ENCODE results near the gene USP24.

USP24 gene

DNA sequence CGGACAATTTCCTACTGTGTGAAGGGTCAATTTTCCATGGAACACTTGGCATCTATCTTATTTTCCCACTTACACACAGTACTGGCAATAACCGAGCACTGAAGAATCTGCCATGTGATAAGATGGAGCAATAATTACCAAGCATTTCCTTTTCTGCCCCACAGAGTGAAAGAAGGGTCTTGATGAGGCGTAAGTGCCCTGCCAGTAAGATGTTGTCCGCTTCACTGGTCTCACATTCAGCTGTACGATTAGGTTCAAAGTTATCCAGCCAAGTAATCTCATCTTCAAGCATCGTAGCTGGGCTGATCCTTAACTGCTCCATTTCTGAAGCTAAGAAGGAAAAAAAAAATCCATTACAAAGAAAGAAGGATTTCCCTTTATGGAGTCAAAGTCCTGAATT lies 108.1 kb downstream of the USP24 start:
- no peak for DNase-seq

DNA sequence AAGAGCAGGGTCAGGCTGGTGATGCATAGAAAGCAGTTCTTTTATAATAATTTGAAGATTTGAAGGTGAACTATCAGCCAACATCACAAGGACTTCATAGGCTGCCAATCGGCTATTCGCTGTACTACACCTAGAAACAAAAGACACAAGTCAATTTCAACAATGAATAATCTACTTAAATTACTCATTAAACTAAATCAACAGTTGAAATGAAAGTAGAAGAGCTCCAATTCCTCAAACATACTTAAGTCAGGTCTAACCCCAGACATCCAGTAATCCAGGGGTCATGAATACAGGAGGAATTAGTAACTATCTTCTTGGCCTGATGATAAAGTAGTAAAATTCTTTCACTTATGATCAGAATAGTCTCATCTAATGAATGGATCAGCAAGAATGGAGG lies 111.3 kb downstream of the USP24 start:
- no peak for DNase-seq

DNA sequence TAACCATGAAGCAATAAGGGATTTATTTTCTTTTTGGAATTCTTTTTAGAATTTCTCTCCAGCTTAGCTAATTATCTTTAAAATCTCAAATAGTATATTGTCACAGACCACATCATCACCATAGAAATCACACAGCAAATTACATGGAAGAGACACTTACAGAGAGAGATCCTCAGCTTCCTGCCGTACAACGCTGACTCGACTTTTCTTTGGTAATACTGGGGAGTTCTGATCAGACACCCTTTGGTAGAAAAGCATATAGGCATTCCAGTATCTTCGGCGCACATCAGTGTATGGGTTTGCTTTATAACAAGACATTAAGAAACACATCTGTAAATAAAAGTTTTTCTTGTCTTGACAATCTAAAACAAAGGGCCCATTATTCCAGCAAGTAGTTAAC lies 120.1 kb downstream of the USP24 start:
- DNase-seq = no peak

DNA sequence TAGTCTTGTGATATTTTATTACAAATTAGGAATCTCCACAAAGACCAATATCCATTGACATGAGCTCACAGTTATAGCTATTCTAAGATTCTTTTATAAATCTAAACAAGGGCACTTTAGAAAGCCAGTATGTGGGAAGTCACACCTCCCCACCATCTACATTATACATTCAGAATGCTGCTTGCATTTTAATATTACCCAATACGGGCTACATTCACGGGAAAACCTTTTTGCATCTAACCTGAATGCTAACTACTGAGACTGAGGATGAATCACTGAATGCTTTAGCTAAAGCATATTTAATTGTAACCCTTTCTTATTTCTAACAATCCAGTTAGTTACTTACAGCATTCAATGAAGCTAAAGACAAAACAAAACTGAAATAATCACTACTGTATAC lies 122.7 kb downstream of the USP24 start:
- no peak for DNase-seq

DNA sequence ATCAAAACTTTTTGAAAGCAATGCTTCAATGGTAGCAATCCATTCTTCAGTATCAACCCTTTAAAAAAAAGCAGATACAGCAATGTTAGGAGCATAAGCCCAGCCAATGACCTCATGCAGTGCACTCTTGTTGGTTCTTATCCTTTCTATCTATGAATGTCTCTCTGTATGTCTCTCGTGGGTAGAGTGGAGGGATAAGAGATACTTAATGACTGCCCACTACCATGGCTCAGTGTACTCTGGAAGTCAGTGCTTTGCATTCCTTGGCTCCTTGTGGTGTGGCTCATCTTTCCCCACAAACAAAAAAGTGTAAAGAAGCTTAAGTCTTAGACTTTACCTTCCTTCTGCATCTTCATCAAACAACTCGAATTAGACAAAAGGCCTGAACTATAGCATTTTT lies 125.5 kb downstream of the USP24 start:
- no peak for DNase-seq

DNA sequence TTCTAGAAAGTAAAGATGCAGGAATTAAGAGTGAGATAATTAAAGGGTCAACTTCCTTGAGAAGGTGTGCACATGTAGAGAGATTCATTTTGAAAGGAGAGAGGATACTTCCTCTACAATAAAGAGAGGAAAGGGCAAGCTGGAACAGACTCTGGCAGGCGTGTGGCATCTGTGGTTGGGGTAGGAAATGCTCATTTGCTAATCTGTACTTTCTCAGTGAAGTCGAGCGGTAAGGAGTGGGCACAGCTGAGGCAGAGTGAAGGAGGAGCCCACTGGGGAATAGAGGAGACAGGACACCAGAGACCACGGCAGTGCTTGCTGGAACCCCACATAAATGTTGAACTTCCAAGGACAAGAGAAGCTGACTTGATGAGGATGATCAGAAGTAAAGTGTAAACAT lies 126.8 kb downstream of the USP24 start:
- no peak for DNase-seq

DNA sequence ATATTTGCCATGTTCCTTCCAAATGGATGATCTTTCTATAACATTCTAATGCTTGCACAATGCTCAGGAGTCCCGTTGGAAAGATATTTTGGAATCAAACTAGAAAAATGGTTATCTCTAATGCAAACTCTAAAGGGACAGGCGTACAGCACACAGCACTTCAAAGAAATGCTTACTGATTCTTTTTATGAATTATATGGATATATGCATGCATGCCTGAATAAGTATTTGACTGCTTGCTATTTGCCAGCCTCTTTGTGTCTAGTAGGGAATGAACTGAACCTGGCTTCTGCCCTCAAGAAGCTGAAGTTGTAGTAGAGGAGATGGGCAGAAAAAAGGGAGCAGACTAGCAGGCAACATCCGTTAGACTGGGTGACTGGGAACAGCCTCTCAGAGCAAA lies 127.7 kb downstream of the USP24 start:
- DNase-seq = no peak

DNA sequence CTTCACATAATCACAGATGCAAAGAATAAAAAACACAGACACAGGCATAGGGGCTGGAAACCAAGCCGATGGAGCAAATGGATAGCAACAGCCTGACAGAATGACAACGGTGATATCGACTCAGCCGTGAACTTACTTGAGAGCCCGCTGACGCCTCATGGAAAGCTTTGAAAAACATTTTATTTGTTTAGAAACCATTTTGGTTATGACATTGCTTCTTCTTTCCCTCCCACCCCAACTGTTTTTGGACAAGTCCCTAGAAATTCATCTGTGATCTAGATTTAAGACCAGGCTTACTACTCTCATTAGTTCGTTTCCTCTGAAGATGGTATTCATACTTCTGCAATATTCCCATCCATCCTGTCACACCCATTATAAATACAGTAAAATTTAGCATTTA lies 130.9 kb downstream of the USP24 start:
- no peak for DNase-seq

DNA sequence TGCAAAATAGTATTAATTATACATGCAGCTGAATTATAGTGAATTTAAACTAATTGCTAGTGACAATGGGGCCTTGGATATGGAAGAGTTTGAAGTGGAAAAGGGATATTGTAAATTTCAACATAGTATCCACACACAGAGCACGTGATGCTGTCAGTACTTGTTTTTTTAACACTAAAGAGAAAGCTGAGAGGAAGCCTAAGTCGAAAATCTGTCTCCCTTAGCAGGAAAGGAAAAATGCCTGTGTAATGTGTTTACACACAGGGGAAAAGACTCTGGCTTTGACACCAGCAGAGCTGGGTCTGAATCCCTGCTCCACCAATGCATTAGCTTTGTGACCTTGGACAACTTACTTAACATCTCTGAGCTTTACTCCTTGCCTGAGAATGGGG lies 133.3 kb downstream of the USP24 start:
- DNase-seq = no peak

DNA sequence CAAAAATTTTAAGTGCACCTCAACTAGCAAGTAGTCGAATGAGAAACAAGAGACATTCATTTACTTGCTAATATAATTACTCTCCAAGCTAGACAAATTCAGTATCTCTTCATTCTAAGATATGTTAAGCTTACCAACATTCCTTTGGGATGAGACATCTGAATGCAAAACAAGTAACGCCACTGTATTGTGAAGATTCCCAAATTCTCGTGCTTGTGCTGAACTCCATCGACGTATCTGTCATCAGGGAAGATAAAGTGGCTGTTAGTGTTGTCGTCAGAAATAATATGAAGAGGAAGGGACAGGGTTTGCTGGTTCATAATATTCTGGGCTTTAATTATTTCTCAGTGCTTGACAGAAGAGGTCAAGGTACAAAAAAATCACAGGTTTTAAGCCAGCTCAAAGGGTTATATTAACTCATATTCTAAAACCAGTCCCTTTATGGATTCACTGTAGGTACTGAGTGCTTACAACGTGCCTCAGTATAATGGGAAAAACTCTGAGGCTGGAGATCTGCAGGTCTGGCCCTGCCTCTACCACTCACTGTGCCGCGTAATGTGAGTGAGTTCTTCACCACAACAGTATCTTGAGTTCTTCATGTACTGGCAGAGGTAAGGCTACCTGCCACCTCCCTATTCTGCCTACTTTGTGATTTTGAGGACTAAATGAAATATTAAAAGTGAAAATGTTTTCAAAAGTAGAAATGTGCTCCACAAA lies 133.8 kb downstream of the USP24 start:
- DNase-seq = no peak

DNA sequence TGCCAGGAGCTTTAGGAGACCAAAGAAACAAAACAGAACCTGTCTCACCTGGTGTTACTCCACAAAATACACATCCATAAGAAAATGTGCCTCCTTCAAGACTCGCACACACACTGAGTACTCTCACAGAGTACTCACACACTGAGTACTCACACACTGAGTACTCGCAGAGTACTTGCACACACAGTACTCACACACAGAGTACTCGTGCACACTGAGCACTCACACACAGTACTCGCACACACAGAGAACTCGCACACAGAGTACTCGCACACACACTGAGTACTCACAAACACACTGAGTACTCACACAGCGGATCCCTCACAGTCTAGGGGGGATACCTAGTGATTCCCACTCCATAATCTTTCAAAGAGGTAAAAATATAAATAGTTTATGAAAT lies 135.5 kb downstream of the USP24 start:
- DNase-seq = no peak

DNA sequence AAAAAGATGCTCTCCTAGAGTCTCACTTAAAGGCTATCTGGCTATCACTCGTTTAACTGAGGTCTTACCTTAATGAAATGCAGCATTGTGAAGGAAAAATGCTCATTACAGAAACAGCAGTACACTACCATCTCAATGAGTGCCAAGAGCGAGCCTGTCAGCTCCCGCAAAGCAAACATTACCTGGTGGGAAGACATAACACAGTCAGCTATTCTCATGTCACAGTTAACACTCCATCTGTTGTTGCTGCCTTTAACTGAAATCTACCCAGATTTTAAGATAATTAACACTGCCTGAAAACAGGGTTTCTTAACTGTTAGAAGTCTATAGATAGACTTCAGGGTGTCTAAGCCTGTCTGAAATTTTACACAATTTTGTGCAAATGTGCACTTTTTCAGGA lies 136.7 kb downstream of the USP24 start:
- DNase-seq = no peak

DNA sequence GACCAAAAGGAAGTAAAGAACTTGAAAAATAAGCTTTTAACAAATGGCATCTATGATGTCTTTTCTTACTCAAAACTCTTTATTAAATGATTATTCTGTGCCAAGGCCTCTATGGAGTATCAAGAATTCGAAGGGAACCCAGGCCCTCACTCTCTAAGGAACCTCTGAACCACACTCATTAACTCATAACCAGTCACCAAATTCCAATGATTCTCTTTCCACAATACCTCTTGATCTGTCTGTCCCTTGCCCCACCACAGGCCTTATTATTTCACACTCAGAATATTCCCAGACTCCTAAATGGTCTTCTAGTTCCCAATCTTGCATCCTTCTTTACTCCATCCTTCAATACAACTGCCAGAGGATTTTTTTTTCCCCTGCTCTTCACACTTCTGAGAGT lies 138.8 kb downstream of the USP24 start:
- DNase-seq = no peak

DNA sequence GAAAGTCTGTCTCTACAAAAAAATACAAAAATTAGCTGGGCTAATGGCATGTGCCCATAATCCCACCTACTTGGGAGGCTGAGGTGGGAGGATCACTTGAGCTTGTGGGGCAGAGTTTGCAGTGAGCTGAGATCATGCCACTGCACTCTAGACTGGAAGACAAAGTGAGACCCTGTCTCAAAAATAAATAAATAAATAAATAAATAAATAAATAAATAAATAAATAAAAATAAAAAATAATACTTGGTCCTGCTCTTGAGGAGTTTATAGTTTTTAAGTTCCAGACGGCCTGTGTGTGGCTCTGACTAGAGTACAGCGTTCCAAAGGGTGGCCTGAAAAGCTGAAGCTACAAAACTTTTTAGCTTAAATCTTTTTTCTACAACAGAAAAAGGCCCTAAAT lies 140.7 kb downstream of the USP24 start:
- no peak for DNase-seq

DNA sequence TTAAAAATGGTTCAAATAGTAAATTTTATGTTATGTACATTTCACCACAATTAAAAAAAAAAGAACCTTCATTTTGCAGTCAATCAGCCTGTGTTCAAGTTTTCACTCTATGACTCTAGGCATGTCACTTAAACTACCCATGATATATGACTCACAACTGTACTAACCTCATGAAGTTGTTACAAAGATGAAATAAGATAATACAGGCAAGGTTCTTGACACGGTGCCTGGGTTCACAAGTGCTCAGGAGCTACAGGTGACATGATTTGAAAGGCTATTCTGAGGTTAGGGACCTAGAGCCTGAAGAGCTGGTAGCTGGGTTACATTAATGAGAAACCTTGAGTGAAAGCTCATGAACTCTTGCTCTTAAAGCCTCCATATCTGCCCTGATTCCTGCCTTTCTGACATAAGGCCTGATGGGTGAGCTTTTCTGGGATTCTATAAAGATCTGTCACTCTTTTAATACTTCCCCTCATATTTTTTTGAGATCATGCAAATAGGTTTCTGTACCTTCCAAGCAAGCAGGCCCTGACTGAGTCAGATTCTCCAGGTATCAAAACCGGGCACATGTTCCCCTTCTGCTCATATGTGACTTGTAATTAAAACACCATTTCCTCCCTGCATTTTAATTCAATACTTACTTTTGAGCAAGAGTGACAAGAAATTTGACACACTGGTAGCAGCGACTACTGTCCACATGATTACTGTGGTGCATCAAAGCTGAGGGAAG lies 141.8 kb downstream of the USP24 start:
- DNase-seq = no peak

DNA sequence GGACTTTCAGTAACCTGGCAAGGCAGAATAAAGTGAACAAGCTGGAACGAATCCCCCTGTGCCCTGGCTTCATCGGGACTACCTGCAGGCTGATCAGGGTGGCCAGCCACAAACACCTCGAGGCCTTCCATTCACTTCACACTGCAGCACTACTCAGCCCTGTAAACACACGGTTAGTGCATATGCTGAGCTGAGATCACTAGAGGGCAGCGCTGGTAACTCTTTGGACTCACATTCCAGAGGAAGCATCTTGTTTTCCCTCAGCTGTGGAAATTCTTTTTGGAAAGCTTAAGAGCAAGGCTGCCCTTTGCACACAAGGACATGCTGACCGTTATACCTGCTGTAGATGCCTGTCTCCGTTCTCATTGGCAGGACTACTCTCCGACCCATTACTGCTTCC lies 143.7 kb downstream of the USP24 start:
- DNase-seq = peak; percentile 3

DNA sequence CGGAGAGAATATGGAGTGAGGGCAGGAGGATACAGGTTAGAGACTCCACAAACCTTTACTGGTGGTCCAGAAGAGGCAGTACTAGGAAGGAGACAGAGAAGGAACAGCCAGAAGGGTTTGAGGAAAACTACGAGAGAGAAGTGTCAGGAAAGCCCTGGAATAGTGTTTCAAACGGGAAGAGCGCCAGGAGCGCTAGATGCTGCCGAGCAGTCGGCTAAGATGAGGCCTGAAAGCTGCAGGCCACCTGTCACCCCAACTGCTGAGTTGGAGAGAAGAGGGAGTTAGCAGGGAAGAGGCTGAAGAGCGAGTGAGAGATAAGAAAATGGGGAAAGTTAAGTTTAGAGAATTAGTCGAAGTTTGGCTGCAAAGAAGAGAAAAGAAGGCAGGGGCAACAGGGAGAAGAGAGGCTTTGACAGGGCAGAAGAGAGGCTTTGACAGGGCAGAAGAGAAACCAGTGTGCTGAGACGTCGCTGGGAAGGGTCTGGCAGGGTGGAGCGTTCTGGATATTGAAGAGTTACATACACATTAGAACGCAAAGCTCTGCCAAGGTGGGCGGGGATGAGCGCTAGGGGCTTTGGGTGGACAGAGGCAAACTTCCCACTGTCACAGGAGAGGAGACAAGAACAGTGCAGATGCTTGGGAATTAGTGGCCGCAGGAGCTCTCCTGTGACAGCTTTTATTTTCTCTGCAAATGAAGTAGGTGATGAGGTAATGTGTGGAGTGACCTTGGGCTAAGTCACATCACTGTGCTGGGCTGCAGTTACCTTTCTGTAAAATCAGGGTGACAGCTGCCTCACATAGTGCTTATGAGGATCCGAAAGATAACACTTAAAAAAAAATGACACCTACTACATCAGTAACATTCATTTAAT lies 144.6 kb downstream of the USP24 start:
- no peak for DNase-seq

DNA sequence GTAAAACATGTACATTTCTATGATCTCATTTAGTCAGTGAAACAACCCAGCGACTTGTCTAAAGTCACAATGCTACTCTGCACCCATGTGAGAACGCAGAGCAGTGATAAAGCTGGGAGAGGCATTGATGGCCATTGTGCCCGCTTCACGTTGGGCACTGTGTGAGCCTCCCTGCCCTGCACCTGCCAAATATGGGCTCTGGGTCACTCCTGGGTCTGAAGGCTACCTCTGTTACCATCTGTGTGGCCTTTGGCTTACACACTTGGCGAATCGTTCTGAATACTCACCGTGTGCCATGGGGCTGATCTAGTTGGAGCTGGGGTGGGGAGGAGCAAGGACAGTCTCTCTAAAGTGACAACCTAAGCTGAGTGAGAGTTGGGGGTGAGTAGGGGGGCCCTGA lies 145.9 kb downstream of the USP24 start:
- no peak for DNase-seq

DNA sequence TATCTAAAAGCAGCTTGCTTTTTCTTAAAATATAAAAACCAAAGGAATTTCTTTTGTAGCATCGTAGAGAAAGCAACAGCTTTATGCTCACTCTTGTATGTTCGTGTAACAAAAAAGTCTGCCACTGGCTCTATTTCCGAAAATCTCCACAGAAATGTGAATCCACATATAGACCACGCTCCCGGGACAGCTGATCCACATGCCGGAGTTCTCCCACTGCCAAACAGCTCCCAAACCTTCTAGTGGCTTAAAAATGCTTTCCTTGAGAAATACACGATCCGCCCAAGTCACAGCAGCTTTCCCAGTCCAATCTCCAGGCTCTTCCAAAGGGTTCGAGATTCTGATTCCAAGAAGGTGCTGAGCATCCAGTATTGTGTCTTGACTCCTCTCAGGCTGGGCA lies 146.5 kb downstream of the USP24 start:
- DNase-seq = no peak

DNA sequence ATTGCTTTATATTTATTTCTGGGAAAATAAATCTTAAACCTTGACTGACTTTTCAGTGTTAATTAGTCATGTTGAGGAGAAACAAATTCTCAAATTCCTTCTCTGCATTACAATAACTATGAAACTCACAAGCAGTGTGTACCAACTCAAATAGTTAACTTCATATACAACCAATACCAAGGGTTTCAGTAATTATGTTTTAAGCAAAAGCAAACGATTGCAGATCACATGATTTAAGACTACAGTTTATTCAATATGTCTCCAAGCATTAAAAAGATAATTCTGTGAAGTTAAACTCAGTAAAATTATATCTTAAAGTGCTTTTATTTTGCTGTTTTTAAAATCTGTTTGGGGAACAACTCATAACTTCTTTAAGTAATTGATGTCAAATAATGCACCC lies 147.2 kb downstream of the USP24 start:
- no peak for DNase-seq

DNA sequence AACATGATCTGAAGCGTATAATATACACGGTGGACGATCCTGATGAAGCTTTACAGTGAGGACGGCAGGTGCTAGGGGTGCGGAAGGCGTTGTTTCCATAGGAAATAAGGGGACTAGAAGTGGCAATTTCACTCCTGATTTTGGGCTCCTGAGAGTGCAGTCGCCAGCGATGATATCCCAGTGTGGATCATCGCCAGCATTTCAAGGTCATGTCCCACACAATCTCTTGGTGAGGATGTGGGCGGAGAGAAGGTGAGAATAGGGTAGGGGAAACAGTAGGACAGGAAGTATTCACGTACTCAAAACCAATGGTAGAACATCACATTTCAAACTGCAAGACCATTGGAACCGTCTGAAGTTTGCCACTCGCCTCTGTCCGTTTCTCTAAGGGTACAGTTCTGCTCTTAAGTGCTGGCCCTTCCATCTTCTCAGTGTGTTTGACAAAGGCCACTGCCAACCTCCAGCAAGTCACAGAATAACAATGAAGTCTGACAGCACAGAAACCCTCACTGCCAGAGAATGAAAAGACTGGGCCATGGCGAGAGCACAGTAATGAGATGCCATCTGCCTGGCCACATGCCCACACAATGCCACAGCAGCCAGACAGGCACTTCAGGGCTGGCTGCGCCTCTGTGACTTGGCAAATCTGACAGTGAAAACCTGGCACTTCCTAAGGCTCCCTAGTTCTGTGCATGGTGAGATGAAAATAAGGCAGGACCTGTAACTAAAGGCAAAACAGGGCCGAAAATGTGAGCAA lies 148.0 kb downstream of the USP24 start:
- DNase-seq = no peak

DNA sequence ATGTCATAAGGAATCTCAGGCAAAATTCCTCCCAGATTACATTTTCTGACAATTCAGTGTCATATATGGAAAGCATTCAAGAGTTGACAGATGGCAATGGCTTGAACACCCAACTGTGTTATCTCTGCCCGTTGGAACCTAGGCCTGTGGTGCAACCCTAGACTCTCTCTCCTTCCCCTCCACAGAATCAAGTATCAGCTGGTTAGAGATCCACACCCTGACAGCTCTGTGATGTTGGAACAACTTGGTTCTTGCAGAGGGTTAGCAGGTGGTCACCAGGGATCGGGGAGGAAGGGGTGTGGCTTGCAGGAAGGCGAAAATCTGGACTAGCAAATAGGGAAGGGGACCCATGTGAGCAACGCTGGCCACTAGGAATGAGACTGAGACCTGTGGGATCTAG lies 149.5 kb downstream of the USP24 start:
- no peak for DNase-seq

DNA sequence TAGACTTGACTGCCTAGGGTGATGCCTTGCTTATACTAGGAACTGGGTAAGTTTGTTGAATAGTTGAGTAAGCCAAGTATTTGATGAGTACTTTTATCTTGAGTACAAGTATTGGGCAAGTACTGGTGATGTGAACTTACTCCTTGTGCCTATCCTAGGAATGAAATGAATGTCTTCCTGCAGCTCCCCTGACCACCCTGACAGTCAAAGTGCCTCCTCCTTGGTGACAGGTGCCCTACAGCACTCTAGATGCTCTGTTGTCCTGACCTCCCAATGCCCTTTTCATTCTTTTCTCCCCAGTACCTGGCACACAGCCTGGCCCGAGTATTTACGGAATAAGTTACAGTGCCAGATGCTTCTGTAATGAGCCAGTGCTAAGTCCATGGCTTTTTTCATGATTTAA lies 150.3 kb downstream of the USP24 start:
- no peak for DNase-seq

Measured in CD4-positive, alpha-beta T cell treated with Interleukin-17A for 1 hour (primary cell).